ENCODE results near the gene XAF1.
A peak's percentile ranks its signal among the peaks of the same experiment; 100 is the strongest.

Gene XAF1

DNA sequence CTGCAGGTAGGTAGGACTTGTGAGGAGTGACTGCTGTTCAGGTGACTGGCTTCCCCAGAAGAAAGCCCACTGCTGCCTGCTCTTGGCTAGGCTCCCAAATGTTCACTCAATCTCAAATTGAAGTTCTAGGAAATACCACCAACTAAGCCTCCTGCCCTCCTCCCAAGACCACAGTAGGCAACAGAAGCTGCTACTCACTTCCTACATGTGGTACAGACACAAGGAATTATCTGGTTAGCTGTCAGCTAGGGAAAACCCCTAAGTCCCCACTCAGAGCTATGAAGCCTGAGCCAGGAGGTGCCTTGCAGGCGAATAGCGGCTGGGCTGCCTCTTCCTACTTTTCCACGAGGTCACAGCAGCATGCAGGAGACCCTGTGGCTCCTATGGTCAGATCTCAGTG lies 25.0 kb downstream of the XAF1 start:
- peaks cover 5 to 69% (median 15%) of the 10 kb centered on the region in 5 experiments for H3K27me3 ChIP-seq (replicated peaks in 2 of 5; ENCODE audit: control insufficient read depth in 4 of 5, insufficient read depth in 5 of 5, low read length in 4 of 5)
- 0% methylated on average over 2 of the region's 3 CpGs for WGBS (ENCODE audit: insufficient coverage)
- peak; percentile 25 to 80 (median 75) for DNase-seq
- CTCF ChIA-PET, result interaction anchor here (0.9 to 2.3 kb wide), 2 partner anchors 9 to 16 kb away, joined by 3 to 6 read pairs; no protein-coding TSS in a partner anchor
- H3K4me3 ChIP-seq (ENCODE audit: control insufficient read depth in 1 of 7, extremely low read depth in 1 of 7, insufficient read depth in 4 of 7, low read depth in 2 of 7, low read length in 6 of 7), result no peak overlapping the region
- peaks cover 0 to 4% (median 0%) of the 10 kb centered on the region in 5 experiments for H3K9me3 ChIP-seq (ENCODE audit: control extremely low read depth in 1 of 5, control insufficient read depth in 4 of 5, insufficient read depth in 2 of 5, low read depth in 1 of 5, low read length in 4 of 5)
- H3K4me1 ChIP-seq (ENCODE audit: control extremely low read depth in 1 of 4, control insufficient read depth in 4 of 4, insufficient read depth in 4 of 4, low read length in 3 of 4), result peaks cover 0 to 19% (median 12%) of the 10 kb centered on the region in 4 experiments
- H3K27ac ChIP-seq (ENCODE audit: insufficient read depth in 1 of 2, low read depth in 1 of 2, low read length in 2 of 2, poor library complexity in 1 of 2, severe bottlenecking in 2 of 2), result no peak overlapping the region
- POLR2A ChIA-PET, result interaction anchor here (1.3 kb wide), 1 partner anchor 9 kb away, joined by 4 read pairs; no protein-coding TSS in a partner anchor
- no peaks in the 10 kb centered on the region for H3K36me3 ChIP-seq (ENCODE audit: control insufficient read depth in 4 of 4, insufficient read depth in 4 of 4, low read length in 3 of 4)

GRCh38 chr17:6782244-6782643 lies 26.4 kb downstream of the XAF1 start:
- peaks cover 0 to 67% (median 14%) of the 10 kb centered on the region in 5 experiments for H3K27me3 ChIP-seq (replicated peaks in 2 of 5; ENCODE audit: control insufficient read depth in 4 of 5, insufficient read depth in 5 of 5, low read length in 4 of 5)
- no peak for DNase-seq
- CTCF ChIA-PET, result no interaction called here

DNA sequence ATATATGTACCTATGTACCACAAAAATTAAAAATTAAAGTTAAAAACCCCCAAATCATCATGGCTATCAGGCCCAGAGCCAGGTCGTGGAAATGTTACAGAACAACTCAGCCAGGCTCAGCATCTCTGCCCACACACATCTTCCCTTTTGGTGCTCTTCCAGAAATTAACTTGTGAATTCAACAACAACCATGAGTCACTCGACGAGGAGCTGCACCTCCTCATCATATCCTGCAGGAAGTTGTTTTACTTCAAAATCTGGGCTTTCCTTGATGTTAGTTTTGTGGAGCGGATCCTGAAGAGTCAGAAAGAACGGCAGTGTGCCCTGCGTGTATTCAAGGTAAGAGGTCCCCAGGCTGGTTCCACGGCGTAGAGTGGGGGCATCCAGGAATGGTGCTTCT lies 30.8 kb downstream of the XAF1 start:
- Histone ChIP-seq H3K4me1 (ENCODE audit: control extremely low read depth in 1 of 4, control insufficient read depth in 4 of 4, insufficient read depth in 4 of 4, low read length in 3 of 4) (no peaks in the 10 kb centered on the region), H3K9me3 (ENCODE audit: control extremely low read depth in 1 of 5, control insufficient read depth in 4 of 5, insufficient read depth in 2 of 5, low read depth in 1 of 5, low read length in 4 of 5) (no peaks in the 10 kb centered on the region), H3K36me3 (ENCODE audit: control insufficient read depth in 4 of 4, insufficient read depth in 4 of 4, low read length in 3 of 4) (no peaks in the 10 kb centered on the region), H3K27me3 (replicated peaks in 2 of 5; ENCODE audit: control insufficient read depth in 4 of 5, insufficient read depth in 5 of 5, low read length in 4 of 5) (peaks cover 0 to 65% (median 20%) of the 10 kb centered on the region in 5 experiments), H3K4me3 (ENCODE audit: control insufficient read depth in 1 of 7, extremely low read depth in 1 of 7, insufficient read depth in 4 of 7, low read depth in 2 of 7, low read length in 6 of 7) (no peak overlapping the region), H3K27ac (ENCODE audit: insufficient read depth in 1 of 2, low read depth in 1 of 2, low read length in 2 of 2, poor library complexity in 1 of 2, severe bottlenecking in 2 of 2) (no peak overlapping the region)
- peak in 2 of 3 donors; percentile 15 to 38 for DNase-seq
- ChIA-PET POLR2A (interaction anchor here (0.6 kb wide), 1 partner anchor 97 kb away, joined by 5 read pairs; no protein-coding TSS in a partner anchor), CTCF (interaction anchor here (0.6 kb wide), 1 partner anchor 1690 kb away, joined by 3 read pairs; no protein-coding TSS in a partner anchor)
- WGBS (ENCODE audit: insufficient coverage), result 62% methylated on average over 6 of the region's 8 CpGs

More at GRCh38 chr17:6782244-6782643, 26.4 kb downstream of the XAF1 start:
- peaks cover 0 to 13% (median 10%) of the 10 kb centered on the region in 4 experiments for H3K4me1 ChIP-seq (ENCODE audit: control extremely low read depth in 1 of 4, control insufficient read depth in 4 of 4, insufficient read depth in 4 of 4, low read length in 3 of 4)
- no peak overlapping the region for H3K27ac ChIP-seq (ENCODE audit: insufficient read depth in 1 of 2, low read depth in 1 of 2, low read length in 2 of 2, poor library complexity in 1 of 2, severe bottlenecking in 2 of 2)
- no peak overlapping the region for H3K4me3 ChIP-seq (ENCODE audit: control insufficient read depth in 1 of 7, extremely low read depth in 1 of 7, insufficient read depth in 4 of 7, low read depth in 2 of 7, low read length in 6 of 7)
- no CpG with 5 or more reads among the region's 4 CpGs for WGBS (ENCODE audit: insufficient coverage)
- POLR2A ChIA-PET, result no interaction called here
- H3K36me3 ChIP-seq (ENCODE audit: control insufficient read depth in 4 of 4, insufficient read depth in 4 of 4, low read length in 3 of 4), result no peaks in the 10 kb centered on the region
- H3K9me3 ChIP-seq (ENCODE audit: control extremely low read depth in 1 of 5, control insufficient read depth in 4 of 5, insufficient read depth in 2 of 5, low read depth in 1 of 5, low read length in 4 of 5), result peaks cover 0 to 4% (median 0%) of the 10 kb centered on the region in 5 experiments

DNA sequence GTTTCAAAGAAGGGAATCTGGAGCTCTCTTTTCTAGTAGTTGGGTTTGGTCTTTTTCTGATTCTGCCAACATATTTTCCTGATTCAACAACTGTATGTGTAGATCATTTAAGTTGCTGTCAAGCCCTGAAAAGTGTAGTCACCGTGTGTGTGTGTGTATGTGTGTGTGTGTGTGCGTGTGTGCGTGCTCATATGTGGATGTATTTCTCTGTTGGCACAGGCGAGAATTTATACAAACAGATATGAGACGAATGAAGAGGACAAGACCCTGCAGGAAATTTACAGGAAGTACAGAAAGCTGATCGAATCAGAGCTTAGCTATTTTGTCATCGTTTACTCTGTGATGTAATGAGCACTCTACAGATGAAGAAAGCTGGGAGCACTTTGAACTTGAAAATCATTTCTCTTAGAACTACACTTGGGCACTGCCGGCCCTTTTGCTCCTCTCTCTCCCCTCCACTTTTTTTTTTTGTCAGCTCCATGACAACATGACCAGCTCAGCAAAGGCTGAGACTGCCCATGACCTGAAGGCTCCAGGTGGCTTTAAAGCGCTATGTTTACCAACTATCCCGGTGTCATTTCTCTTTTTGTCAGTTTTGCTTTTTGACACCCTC lies 31.3 kb downstream of the XAF1 start:
- no peaks in the 10 kb centered on the region for H3K4me1 ChIP-seq (ENCODE audit: control extremely low read depth in 1 of 4, control insufficient read depth in 4 of 4, insufficient read depth in 4 of 4, low read length in 3 of 4)
- DNase-seq, result peak in 2 of 3 donors; percentile 8 to 25
- peaks cover 0 to 62% (median 20%) of the 10 kb centered on the region in 5 experiments for H3K27me3 ChIP-seq (replicated peaks in 2 of 5; ENCODE audit: control insufficient read depth in 4 of 5, insufficient read depth in 5 of 5, low read length in 4 of 5)
- no peak overlapping the region for H3K4me3 ChIP-seq (ENCODE audit: control insufficient read depth in 1 of 7, extremely low read depth in 1 of 7, insufficient read depth in 4 of 7, low read depth in 2 of 7, low read length in 6 of 7)
- WGBS (ENCODE audit: insufficient coverage), result 53% methylated on average over 8 of the region's 10 CpGs
- H3K27ac ChIP-seq (ENCODE audit: insufficient read depth in 1 of 2, low read depth in 1 of 2, low read length in 2 of 2, poor library complexity in 1 of 2, severe bottlenecking in 2 of 2), result no peak overlapping the region
- POLR2A ChIA-PET, result interaction anchor here (0.6 kb wide), 2 partner anchors 26 to 98 kb away, joined by 3 to 5 read pairs; no protein-coding TSS in a partner anchor
- no peaks in the 10 kb centered on the region for H3K9me3 ChIP-seq (ENCODE audit: control extremely low read depth in 1 of 5, control insufficient read depth in 4 of 5, insufficient read depth in 2 of 5, low read depth in 1 of 5, low read length in 4 of 5)
- H3K36me3 ChIP-seq (ENCODE audit: control insufficient read depth in 4 of 4, insufficient read depth in 4 of 4, low read length in 3 of 4), result no peaks in the 10 kb centered on the region
- CTCF ChIA-PET, result no interaction called here

GRCh38 chr17:6789146-6789545 lies 33.3 kb downstream of the XAF1 start:
- ChIA-PET CTCF (interaction anchor here (1.4 kb wide), 1 partner anchor 9 kb away, joined by 6 read pairs; no protein-coding TSS in a partner anchor), POLR2A (interaction anchor here (0.7 kb wide), 1 partner anchor 8 kb away, joined by 4 read pairs; no protein-coding TSS in a partner anchor)
- no peak overlapping the region for H3K4me3 ChIP-seq (ENCODE audit: control insufficient read depth in 1 of 7, extremely low read depth in 1 of 7, insufficient read depth in 4 of 7, low read depth in 2 of 7, low read length in 6 of 7)
- peaks cover 0 to 43% (median 15%) of the 10 kb centered on the region in 5 experiments for H3K27me3 ChIP-seq (replicated peaks in 2 of 5; ENCODE audit: control insufficient read depth in 4 of 5, insufficient read depth in 5 of 5, low read length in 4 of 5)
- H3K9me3 ChIP-seq (ENCODE audit: control extremely low read depth in 1 of 5, control insufficient read depth in 4 of 5, insufficient read depth in 2 of 5, low read depth in 1 of 5, low read length in 4 of 5), result no peaks in the 10 kb centered on the region
- H3K4me1 ChIP-seq (ENCODE audit: control extremely low read depth in 1 of 4, control insufficient read depth in 4 of 4, insufficient read depth in 4 of 4, low read length in 3 of 4), result peaks cover 0 to 5% (median 0%) of the 10 kb centered on the region in 4 experiments
- no peak for DNase-seq
- no CpG with 5 or more reads among the region's 4 CpGs for WGBS (ENCODE audit: insufficient coverage)
- H3K27ac ChIP-seq (ENCODE audit: insufficient read depth in 1 of 2, low read depth in 1 of 2, low read length in 2 of 2, poor library complexity in 1 of 2, severe bottlenecking in 2 of 2), result no peak overlapping the region
- H3K36me3 ChIP-seq (ENCODE audit: control insufficient read depth in 4 of 4, insufficient read depth in 4 of 4, low read length in 3 of 4), result no peaks in the 10 kb centered on the region

DNA sequence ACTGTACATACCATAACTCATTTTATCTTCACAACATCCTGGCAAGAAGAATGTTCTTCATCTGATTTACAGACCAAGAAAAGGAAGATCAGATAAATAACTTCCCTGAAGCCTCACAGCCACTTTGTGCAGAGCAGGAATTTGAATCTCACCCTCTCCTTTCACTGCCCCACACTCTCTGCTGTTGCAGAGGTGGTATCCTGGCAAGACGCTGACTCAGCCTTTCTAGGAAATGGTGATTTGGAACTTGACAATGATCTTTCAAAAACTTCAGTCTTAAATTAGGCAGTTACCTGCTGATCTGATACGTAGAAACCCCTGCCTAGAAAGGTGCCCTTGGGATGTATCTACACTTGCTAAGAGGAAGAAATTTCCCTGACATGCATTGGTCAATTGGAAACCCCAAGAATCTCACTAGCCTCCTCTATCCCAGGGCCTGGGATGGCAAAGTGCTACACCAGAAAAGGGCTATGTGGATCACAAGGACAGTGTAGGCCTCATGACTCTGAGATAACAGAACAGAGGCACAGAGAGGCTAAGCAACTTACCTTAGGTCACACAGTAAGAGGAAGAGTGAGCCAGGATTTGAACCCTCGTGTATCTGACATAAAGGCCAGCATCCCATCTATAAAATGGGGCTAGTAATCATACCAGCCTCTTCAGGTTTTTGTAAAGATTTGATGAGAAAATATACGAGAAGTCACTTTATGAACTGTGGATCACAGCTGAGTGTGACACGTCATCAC lies 38.1 kb downstream of the XAF1 start:
- H3K36me3 ChIP-seq (ENCODE audit: control insufficient read depth in 4 of 4, insufficient read depth in 4 of 4, low read length in 3 of 4), result no peaks in the 10 kb centered on the region
- CTCF ChIA-PET, result no interaction called here
- peaks cover 0 to 9% (median 0%) of the 10 kb centered on the region in 4 experiments for H3K4me1 ChIP-seq (ENCODE audit: control extremely low read depth in 1 of 4, control insufficient read depth in 4 of 4, insufficient read depth in 4 of 4, low read length in 3 of 4)
- WGBS (ENCODE audit: insufficient coverage), result 46% methylated on average over 4 of the region's 5 CpGs
- H3K27me3 ChIP-seq (replicated peaks in 2 of 5; ENCODE audit: control insufficient read depth in 4 of 5, insufficient read depth in 5 of 5, low read length in 4 of 5), result peaks cover 0 to 16% (median 13%) of the 10 kb centered on the region in 5 experiments
- no peak overlapping the region for H3K4me3 ChIP-seq (ENCODE audit: control insufficient read depth in 1 of 7, extremely low read depth in 1 of 7, insufficient read depth in 4 of 7, low read depth in 2 of 7, low read length in 6 of 7)
- DNase-seq, result peak in 2 of 3 donors; percentile 38 to 39
- H3K9me3 ChIP-seq (ENCODE audit: control extremely low read depth in 1 of 5, control insufficient read depth in 4 of 5, insufficient read depth in 2 of 5, low read depth in 1 of 5, low read length in 4 of 5), result no peaks in the 10 kb centered on the region
- POLR2A ChIA-PET, result no interaction called here
- H3K27ac ChIP-seq (ENCODE audit: insufficient read depth in 1 of 2, low read depth in 1 of 2, low read length in 2 of 2, poor library complexity in 1 of 2, severe bottlenecking in 2 of 2), result no peak overlapping the region

Measured in common myeloid progenitor, CD34-positive (primary cell).